H9 (cell line): ENCODE measurements around the gene DENND1A. TPM values are rescaled to one million over a fixed set of nuclear protein-coding genes. Genes with fewer than 3 reads are reported as not detected.

ENCODE experiments used
- DNase-seq: peaks from one replicate; pipeline ENCODE4 v3.0.0-alpha.2; 2017
- H2AFZ ChIP-seq: one replicate; pipeline ENCODE4 v1.6.1; 2013; ENCODE audit warnings: mild to moderate bottlenecking, low read length, control low read depth, moderate library complexity
- H2AK5ac ChIP-seq: 2 replicates; pipeline ENCODE4 v1.6.1; 2013; ENCODE audit warnings: low read length, control low read depth, mixed read lengths; ENCODE audit not compliant: insufficient read length
- H2BK120ac ChIP-seq: one replicate; pipeline ENCODE4 v1.6.1; 2013; ENCODE audit warnings: low read depth, mild to moderate bottlenecking, low read length, control low read depth, inconsistent platforms; ENCODE audit not compliant: poor library complexity, severe bottlenecking
- H2BK12ac ChIP-seq: 2 replicates; pipeline ENCODE4 v1.6.1; 2013; ENCODE audit warnings: low read length, control low read depth, mixed read lengths, low read depth; ENCODE audit not compliant: insufficient read length
- H2BK15ac ChIP-seq: 2 replicates; pipeline ENCODE4 v1.6.1; 2013; ENCODE audit warnings: low read depth, low read length, control low read depth
- H2BK20ac ChIP-seq: one replicate; pipeline ENCODE4 v1.6.1; 2013; ENCODE audit warnings: low read depth, mild to moderate bottlenecking, low read length, control low read depth, inconsistent platforms; ENCODE audit not compliant: poor library complexity, severe bottlenecking
- H2BK5ac ChIP-seq: 2 replicates; pipeline ENCODE4 v1.6.1; 2013; ENCODE audit warnings: low read length, control low read depth, mixed read lengths; ENCODE audit not compliant: insufficient read length
- H3K14ac ChIP-seq: 2 replicates; pipeline ENCODE4 v1.6.1; 2013; ENCODE audit warnings: low read length, control low read depth; ENCODE audit not compliant: insufficient read depth
- H3K18ac ChIP-seq: 2 replicates; pipeline ENCODE4 v1.6.1; 2013; ENCODE audit warnings: low read depth, mild to moderate bottlenecking, mixed read lengths, low read length, control low read depth; ENCODE audit not compliant: insufficient read length
- H3K23ac ChIP-seq: 2 replicates; pipeline ENCODE4 v1.6.1; 2013; ENCODE audit warnings: low read length, control low read depth, mixed read lengths, low read depth; ENCODE audit not compliant: insufficient read length
- H3K23me2 ChIP-seq: 2 replicates; pipeline ENCODE4 v1.6.1; 2013; ENCODE audit warnings: low read depth, mild to moderate bottlenecking, mixed read lengths, low read length, control low read depth; ENCODE audit not compliant: insufficient read length, poor library complexity, severe bottlenecking
- H3K27ac ChIP-seq: 2 replicates; pipeline ENCODE4 v1.5.1; 2013; ENCODE audit warnings: low read length, control low read depth, mixed read lengths, low read depth; ENCODE audit not compliant: insufficient read length
- H3K27me3 ChIP-seq: 2 replicates; pipeline ENCODE4 v1.6.1; 2013; ENCODE audit warnings: low read length, control low read depth, inconsistent platforms; ENCODE audit not compliant: insufficient read depth
- H3K4ac ChIP-seq: 2 replicates; pipeline ENCODE4 v1.6.1; 2013; ENCODE audit warnings: low read depth, mild to moderate bottlenecking, control low read depth, inconsistent platforms, low read length, moderate library complexity
- H3K4me1 ChIP-seq: 2 replicates; pipeline ENCODE4 v1.6.1; 2013; ENCODE audit warnings: low read length, control low read depth, inconsistent platforms; ENCODE audit not compliant: insufficient read depth
- H3K4me2 ChIP-seq: 2 replicates; pipeline ENCODE4 v1.6.1; 2013; ENCODE audit warnings: low read length, control low read depth, mixed read lengths; ENCODE audit not compliant: insufficient read length, insufficient read depth
- H3K56ac ChIP-seq: 2 replicates; pipeline ENCODE4 v1.6.1; 2013; ENCODE audit warnings: low read depth, mild to moderate bottlenecking, mixed read lengths, low read length, control low read depth; ENCODE audit not compliant: insufficient read length
- H3K79me1 ChIP-seq: 2 replicates; pipeline ENCODE4 v1.6.1; 2013; ENCODE audit warnings: low read depth, mild to moderate bottlenecking, moderate library complexity, low read length, control low read depth, inconsistent platforms; ENCODE audit not compliant: insufficient read depth, poor library complexity, severe bottlenecking
- H3K79me2 ChIP-seq: 2 replicates; pipeline ENCODE4 v1.6.1; 2013; ENCODE audit warnings: low read length, control low read depth, inconsistent platforms; ENCODE audit not compliant: insufficient read depth
- H3K9ac ChIP-seq: 2 replicates; pipeline ENCODE4 v1.6.1; 2013; ENCODE audit warnings: low read length, control low read depth, mixed read lengths; ENCODE audit not compliant: insufficient read length; ENCODE audit errors: extremely low read depth
- H3K9me3 ChIP-seq: one replicate; pipeline ENCODE4 v1.6.1; 2013; ENCODE audit warnings: low read depth, low read length, inconsistent platforms; ENCODE audit not compliant: control insufficient read depth
- H3T11ph ChIP-seq: one replicate; pipeline ENCODE4 v1.6.1; 2013; ENCODE audit warnings: mild to moderate bottlenecking, low read length, control low read depth, inconsistent platforms
- H4K20me1 ChIP-seq: one replicate; pipeline ENCODE4 v1.6.1; 2013; ENCODE audit not compliant: control insufficient read depth, insufficient read length, insufficient read depth
- H4K5ac ChIP-seq: 2 replicates; pipeline ENCODE4 v1.6.1; 2013; ENCODE audit warnings: low read depth, mild to moderate bottlenecking, mixed read lengths, low read length, control low read depth; ENCODE audit not compliant: insufficient read length
- H4K8ac ChIP-seq: replicated peaks from 2 replicates; pipeline ENCODE4 v1.6.1; 2013; ENCODE audit warnings: low read length, control low read depth, mixed read lengths, low read depth; ENCODE audit not compliant: insufficient read length
- H4K91ac ChIP-seq: 2 replicates; pipeline ENCODE4 v1.6.1; 2013; ENCODE audit warnings: low read depth, mild to moderate bottlenecking, moderate library complexity, mixed read lengths, low read length, control low read depth; ENCODE audit not compliant: insufficient read length
- H3K27ac Mint-ChIP-seq, 3 experiments: 2 replicates in 2 of 3; 3 replicates in 1 of 3; pipeline ENCODE4 v1.8.0; 2020 to 2021; ENCODE audit warnings: mixed read lengths in 3 of 3, mild to moderate bottlenecking in 1 of 3, moderate library complexity in 1 of 3
- H3K27me3 Mint-ChIP-seq: 2 replicates; pipeline ENCODE4 v1.8.0; 2021; ENCODE audit warnings: low read depth, mild to moderate bottlenecking, moderate library complexity, mixed read lengths
- H3K36me3 Mint-ChIP-seq, 3 experiments: 2 replicates in 2 of 3; 3 replicates in 1 of 3; pipeline ENCODE4 v1.8.0; 2020 to 2021; ENCODE audit warnings: low read depth in 3 of 3, mixed read lengths in 3 of 3; ENCODE audit not compliant: insufficient read depth in 1 of 3
- H3K4me1 Mint-ChIP-seq, 2 experiments: 2 replicates each; pipeline ENCODE4 v1.8.0; 2020; ENCODE audit warnings: mixed read lengths in 2 of 2
- H3K4me3 Mint-ChIP-seq, 2 experiments: 2 replicates in 1 of 2; 3 replicates in 1 of 2; pipeline ENCODE4 v1.8.0; 2020 to 2021; ENCODE audit warnings: mild to moderate bottlenecking in 2 of 2, mixed read lengths in 2 of 2, moderate library complexity in 1 of 2
- H3K9me3 Mint-ChIP-seq, 2 experiments: 2 replicates in 1 of 2; 3 replicates in 1 of 2; pipeline ENCODE4 v1.8.0; 2020; ENCODE audit warnings: mild to moderate bottlenecking in 2 of 2, mixed read lengths in 2 of 2, moderate library complexity in 1 of 2
- WGBS: extraction: QIAGEN DNeasy Blood & Tissue Kit; methylation state at CpG from one replicate; pipeline ENCODE4 v1.1.7; 2013; ENCODE audit warnings: missing lambda C conversion rate, low lambda C conversion rate, mixed read lengths; ENCODE audit not compliant: insufficient read length; ENCODE audit errors: extremely low coverage; 5-methylcytosine and 5-hydroxymethylcytosine counted together
- total RNA-seq: library from RNA; stranded (reverse); gene quantifications from 2 replicates; pipeline ENCODE4 v1.2.1, GENCODE V29; 2021
- TF ChIP-seq, protein P1 (sequence below): fragments of 200-600 bp; sonication (generic); conservative IDR thresholded peaks from 3 replicates; pipeline ENCODE4 v1.8.0; 2021; ENCODE audit warnings: antibody characterized with exemption, mild to moderate bottlenecking

The DENND1A gene
- total RNA-seq, 1 experiment from 2014 or later: 20.4 TPM

DNA sequence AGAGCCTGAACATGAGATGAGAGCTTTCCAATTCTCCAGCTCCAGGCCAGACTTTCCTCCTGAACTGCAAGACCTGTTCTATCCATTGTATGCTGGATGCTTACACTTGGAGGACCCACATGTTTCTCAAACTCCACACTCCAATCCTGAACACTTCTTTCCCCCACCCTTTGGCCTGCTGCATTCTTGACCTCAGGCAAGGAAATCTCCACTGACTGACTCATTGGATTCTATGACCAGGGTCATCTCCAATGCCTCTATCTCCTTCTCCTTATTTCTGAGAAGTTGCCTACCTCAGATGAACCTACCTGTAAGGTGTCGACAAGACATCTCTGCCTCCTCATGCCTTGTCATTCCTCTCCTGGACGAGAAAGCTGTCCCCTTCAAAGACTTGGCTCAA is 420.3 kb downstream of the DENND1A start:
- Histone ChIP-seq H2AFZ (no peak overlapping the region), H3K14ac (no peak overlapping the region), H3K23me2 (no peaks in the 10 kb centered on the region), H2BK12ac (no peak overlapping the region), H3K4me1 (no peaks in the 10 kb centered on the region), H4K8ac (no peak overlapping the region), H4K5ac (no peak overlapping the region), H3K79me2 (no peaks in the 10 kb centered on the region), H2BK5ac (no peak overlapping the region), H3K9ac (no peak overlapping the region), H3T11ph (no peak overlapping the region), H4K20me1 (no peaks in the 10 kb centered on the region), H2AK5ac (no peak overlapping the region), H2BK20ac (no peak overlapping the region), H3K79me1 (no peaks in the 10 kb centered on the region), H3K23ac (no peak overlapping the region), H3K9me3 (no peaks in the 10 kb centered on the region), H3K18ac (no peak overlapping the region), H4K91ac (no peak overlapping the region), H2BK120ac (no peak overlapping the region), H3K56ac (no peak overlapping the region), H3K4ac (no peak overlapping the region), H3K4me2 (no peak overlapping the region), H2BK15ac (no peak overlapping the region), H3K27me3 (no peaks in the 10 kb centered on the region), H3K27ac (no peak overlapping the region)
- no peak overlapping the region for H3K4me3 Mint-ChIP-seq
- TF ChIP-seq, protein P1, sequence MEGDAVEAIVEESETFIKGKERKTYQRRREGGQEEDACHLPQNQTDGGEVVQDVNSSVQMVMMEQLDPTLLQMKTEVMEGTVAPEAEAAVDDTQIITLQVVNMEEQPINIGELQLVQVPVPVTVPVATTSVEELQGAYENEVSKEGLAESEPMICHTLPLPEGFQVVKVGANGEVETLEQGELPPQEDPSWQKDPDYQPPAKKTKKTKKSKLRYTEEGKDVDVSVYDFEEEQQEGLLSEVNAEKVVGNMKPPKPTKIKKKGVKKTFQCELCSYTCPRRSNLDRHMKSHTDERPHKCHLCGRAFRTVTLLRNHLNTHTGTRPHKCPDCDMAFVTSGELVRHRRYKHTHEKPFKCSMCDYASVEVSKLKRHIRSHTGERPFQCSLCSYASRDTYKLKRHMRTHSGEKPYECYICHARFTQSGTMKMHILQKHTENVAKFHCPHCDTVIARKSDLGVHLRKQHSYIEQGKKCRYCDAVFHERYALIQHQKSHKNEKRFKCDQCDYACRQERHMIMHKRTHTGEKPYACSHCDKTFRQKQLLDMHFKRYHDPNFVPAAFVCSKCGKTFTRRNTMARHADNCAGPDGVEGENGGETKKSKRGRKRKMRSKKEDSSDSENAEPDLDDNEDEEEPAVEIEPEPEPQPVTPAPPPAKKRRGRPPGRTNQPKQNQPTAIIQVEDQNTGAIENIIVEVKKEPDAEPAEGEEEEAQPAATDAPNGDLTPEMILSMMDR: no peak
- no peak for DNase-seq
- no CpG with 5 or more reads among the region's 2 CpGs for WGBS
- no peaks in the 10 kb centered on the region for H3K9me3 Mint-ChIP-seq
- H3K27ac Mint-ChIP-seq: peak overlapping the region in 1 of 3 experiments; percentile 2; a peak in 1 of 7 replicates
- H3K36me3 Mint-ChIP-seq: no peaks in the 10 kb centered on the region; a peak in 1 of 7 replicates
- no peaks in the 10 kb centered on the region for H3K27me3 Mint-ChIP-seq
- peaks cover 3% of the 10 kb centered on the region in 2 experiments for H3K4me1 Mint-ChIP-seq
